Mesangial cell (primary cell): ENCODE data around the gene HOXA10. TPM values are rescaled to one million over a fixed set of nuclear protein-coding genes. Genes with fewer than 3 reads are reported as not detected.

Experiments
- total RNA-seq: library from RNA; depleted of rRNA; stranded (reverse); fragments of >200 nt; gene quantifications from 2 replicates; pipeline ENCODE4 v1.2.3, GENCODE V29; 2015

HOXA10 gene
- total RNA-seq, result 45.8 and 54.5 TPM in 2 replicates

DNA sequence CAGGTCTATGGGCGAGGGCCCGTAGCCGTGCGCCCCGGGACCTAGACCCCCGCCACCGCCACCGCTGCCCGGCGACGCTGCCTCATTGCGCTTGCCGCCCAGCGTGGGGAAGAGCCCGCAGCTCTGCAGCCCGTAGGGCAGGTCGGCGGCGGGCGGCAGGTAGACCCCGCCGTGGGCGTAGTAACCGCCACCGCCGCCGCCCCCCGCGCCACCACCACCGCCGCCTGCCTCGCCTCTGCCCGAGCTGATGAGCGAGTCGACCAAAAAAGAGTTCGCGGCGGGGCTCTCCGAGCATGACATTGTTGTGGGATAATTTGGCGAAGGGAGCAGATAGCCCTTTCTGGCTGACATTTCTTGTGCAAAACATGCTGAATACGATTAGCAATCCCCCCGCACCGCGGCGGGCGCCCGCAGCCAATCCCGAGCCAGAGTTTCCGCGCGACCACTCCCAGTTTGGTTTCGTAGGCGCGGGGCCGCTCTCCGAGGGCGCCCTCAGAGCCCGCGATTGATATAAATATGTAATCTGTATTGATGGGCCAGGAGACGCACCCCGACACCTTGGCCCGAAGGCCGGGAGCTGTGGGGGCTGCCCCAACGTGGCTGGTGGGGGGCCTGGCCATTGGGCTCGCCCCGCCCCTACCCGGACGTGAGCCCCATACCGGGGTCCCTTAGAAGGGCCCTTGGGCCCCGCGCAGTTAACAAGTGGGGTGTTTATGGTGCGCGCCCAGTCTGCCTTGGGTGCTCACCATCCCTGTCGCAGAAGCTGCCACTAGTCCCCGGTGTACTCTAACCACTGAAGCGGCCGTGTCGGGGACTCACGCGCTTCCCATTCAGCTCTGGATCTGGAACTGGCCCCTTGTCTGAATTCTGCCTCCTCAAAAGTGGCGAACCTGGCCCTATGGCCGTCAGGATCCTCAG is at the start of gene HOXA10:
TSS of gene HOXA10 (minus strand) at position 365 of the 918 bp plus-strand sequence. CDS start at position 351, 14 bp downstream.

DNA sequence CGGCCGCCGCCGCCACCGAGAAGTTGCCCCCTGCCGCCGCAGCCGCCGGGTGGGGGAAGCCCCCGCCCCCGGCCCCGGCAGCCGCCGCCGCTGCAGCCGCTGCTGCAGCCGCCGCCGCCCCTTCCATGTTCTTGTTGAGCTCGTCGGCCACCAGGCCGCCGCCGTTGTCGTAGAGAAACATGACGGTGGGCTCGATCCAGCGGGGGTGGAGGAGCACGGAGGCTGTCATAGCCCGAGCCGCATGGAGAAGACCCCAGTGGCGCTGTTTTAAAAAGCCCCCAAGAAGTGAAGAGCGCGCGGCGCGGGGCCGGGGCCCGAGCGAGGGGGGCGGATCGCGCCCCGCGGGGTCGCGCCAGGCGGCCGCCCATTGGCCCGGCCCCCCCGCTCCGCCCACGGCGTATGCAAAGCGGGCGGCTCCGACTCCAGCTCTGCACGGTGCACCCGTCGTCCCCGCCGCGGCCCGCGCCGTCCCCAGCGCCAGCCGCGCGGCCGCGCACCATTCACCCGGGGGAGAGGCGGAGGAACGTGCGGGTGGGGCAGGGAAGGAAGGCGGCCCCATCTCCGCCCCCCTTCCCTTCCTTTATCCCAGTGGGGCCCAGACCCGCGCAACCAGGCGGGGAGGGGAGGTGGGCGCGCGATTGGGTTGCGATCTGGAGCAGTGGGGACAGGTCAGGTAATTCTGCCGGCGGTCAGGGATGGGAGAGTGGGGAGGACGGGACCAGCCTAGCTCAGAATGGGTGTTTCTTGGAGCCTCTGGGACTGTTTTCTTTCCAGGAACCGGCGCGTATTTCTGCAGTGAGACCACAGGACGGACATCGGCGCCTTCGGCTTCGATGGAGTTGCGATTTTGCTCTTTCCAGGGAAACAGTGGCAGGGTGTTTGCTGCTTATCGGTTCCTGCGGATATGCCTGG is 26.0 kb upstream of the HOXA10 start, which contains the start of gene HOXA13:
TSS of gene HOXA13 (minus strand) at position 243 of the 912 bp plus-strand sequence. CDS start at position 229, 14 bp downstream.

DNA sequence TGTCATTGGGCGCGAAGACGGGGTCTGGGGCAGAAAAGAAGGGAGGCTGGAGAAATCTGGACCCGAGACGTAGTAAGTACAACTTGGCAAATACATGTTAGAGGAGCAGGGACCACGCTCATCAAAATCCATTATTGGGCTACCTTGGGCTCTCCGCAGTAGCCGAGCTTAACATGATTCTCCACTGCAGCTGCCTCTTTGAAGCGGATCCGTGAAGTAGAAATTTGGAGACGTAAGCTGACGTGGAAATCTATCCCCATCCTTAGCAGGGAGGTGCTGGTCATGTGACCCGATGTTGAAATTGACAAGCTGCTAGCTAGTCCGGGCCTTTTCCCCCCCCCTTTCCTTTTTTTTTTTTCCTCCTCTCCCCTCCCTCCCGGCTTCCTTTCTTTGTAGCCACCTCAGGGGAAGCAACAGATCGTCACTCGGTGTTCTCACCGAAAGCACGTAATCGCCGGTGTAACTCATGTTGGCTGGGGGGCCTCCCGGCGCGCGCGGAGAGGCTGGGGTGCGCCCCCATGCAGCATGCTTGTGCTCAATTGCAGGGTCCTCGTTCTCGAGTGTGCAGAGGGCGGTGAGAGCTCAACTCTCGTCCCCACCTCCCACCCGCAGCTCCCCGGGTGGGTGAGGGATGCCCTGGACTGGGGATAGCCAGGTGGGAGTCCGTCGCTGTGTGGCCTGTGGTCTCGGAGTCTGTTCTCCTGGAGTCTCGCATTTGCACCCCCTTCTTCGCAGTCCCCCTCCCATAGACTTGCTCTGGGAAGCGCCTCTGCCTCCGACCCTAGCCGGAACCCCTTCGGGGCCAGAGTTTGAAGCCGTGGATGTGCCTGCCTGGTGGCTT is 11.1 kb upstream of the HOXA10 start, which contains the start of gene HOXA11:
TSS of gene HOXA11 (minus strand) at position 220 of the 841 bp plus-strand sequence. CDS start at position 132, 88 bp downstream.

DNA sequence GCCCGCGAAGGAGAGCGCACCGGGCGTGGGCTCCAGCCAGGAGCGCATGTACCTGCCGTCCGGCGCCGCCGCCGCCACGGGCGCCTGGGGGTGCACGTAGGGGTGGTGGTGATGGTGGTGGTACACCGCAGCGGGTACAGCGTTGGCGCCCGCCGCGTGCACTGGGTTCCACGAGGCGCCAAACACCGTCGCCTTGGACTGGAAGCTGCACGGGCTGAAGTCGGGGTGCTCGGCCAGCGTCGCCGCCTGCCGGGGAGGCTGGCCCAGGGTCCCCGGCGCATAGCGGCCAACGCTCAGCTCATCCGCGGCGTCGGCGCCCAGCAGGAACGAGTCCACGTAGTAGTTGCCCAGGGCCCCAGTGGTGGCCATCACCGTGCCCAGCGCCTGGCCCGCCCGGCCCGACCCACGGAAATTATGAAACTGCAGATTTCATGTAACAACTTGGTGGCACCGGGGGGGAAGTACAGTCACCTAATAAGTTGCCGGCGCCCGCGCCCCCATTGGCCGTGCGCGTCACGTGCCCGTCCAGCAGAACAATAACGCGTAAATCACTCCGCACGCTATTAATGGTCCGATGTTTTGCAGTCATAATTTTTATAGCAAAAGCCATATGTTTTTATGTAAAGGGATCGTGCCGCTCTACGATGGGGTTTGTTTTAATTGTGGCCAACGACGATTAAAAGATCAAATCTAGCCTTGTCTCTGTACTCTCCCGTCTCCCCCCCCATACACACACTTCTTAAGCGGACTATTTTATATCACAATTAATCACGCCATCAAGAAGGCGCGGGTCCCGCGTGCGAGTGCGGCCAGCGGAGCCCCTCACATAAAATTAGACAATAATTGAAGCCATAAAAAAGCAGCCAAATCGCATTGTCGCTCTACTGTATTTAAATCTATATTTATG is 8.8 kb downstream of the HOXA10 start, which contains the start of gene HOXA9:
TSS of gene HOXA9 (minus strand) at position 449 of the 907 bp plus-strand sequence. CDS start at position 369, 80 bp downstream.

DNA sequence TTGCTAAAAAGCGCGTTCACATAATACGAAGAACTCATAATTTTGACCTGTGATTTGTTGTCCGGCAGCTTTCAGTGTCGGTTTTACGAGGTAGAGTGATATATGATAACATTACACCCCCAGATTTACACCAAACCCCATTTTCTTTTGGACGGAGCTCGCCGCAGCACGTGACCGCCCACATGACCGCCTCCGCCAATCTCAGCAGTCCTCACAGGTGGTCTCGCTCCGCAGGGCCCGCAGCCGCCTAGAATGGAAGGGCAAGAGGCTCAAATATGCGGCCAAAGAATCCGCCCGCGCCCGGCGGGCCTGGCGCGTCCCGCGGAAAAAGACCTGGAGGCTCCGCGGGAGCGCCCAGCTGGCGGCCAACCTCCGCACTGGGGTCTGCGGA is 17.6 kb downstream of the HOXA10 start, which contains the start of gene HOXA7:
TSS of gene HOXA7 (minus strand) at position 168 of the 391 bp plus-strand sequence. CDS start at position 38, 130 bp downstream.

GRCh38 chr7:27151931-27152815 is 21.9 kb downstream of the HOXA10 start, which contains the start of gene HOXA3:
Gene HOXA3, minus strand, starts transcription at chr7:27152583. Its CDS starts 41,943 bp downstream, at chr7:27110640.

DNA sequence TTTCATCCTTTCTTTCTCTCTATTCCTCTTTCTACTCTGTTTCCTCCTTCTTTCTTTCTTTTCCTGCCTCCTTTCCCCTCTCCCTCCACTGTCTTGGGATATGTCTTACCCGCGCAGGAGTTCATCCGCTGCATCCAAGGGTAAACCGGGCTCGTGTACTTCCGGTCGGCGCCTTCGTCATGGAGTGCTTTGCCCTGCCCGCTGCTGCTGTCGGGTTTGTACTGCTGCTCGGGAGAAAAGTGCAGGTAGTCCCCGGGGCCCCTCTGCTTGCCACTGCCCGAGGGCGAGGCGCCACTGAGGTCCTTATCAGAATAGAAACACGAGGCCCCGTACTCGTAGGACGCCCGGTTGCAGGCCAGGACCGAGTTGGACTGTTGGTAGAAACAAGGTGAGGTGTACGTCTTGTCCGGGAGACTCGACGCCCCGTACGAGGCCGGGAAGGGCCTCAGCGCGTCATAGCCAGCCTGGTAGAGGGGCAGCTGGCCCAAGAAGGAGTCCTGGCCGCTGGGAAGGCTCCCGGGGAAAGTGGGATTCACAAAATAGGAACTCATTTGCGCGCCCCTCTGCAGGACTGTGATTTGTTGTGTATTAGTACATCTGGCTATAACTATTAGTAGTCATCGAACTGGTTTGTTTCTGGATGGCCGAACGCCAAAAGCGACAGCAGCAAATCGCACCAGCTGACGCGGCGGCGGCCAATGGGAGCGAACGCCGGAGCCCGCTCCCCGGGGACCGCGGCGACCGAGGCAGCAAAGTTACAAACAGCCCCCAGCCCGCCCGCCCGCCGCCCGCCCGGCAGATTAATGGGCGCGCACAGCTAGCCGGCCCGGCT is 26.7 kb downstream of the HOXA10 start, which contains the start of gene HOXA6:
TSS of gene HOXA6 (minus strand) at position 576 of the 832 bp plus-strand sequence. CDS start at position 551, 25 bp downstream.

GRCh38 chr7:27143023-27143949 is 30.8 kb downstream of the HOXA10 start, which contains the start of gene HOXA5:
Gene HOXA5, minus strand, starts transcription at chr7:27143681. Its CDS starts 74 bp downstream, at chr7:27143607.

DNA sequence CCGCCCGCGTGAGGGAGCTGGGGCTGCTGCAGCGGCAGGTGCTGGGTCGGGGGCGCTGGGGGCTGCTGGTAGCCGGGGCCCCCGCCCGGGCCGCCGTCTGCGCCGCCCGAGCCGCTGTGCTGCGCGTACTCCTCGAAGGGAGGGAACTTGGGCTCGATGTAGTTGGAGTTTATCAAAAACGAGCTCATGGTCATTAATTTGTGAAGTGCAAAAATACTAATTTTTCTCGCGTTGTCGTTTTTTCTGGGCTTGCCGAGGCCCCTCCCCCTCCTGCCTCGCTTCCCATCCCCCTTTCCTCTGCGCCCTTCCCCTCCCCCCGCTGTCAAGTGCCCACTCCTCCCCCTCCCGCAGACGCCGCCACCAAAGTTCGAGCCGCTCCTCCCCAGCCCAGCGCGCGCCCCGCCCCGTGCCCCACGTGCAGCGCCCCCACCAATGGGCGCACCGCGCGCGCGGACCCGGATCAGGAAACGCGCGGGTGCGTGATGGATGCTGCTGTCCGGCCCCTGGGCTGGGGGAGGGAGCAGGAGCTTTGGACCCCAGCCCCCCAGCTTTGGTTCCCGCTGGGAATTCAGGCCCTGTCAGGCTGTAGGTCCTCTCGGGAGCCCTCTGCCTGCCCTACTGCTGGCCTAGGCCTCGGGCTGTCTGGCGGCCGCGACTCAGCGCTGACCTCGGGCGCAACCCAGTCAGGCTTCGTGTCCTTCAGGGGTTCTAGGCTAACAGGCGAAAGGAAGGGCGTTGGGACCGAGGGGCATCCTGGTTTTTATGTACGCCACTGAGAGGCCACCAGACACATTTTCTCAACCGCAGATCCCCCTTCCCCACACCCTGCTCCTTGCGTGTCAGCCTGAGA is 43.4 kb downstream of the HOXA10 start, which contains the start of gene HOXA4:
TSS of gene HOXA4 (minus strand) at position 218 of the 850 bp plus-strand sequence. CDS start at position 194, 24 bp downstream.

Other genes starting within 250 kb of the HOXA10 start
- gene HOXA1, start 78.3 kb downstream of the HOXA10 start, total RNA-seq, result 5.1 and 5.4 TPM in 2 replicates
- gene HOXA2, start 71.6 kb downstream of the HOXA10 start, total RNA-seq, result 2.4 and 2.7 TPM in 2 replicates
- 6.7 and 9.6 TPM in 2 replicates for gene HOXA4, start 43.6 kb downstream of the HOXA10 start, total RNA-seq
- gene HOXA5, start 30.6 kb downstream of the HOXA10 start, total RNA-seq, result 23.5 and 46.8 TPM in 2 replicates
- gene HOXA6, start 26.5 kb downstream of the HOXA10 start, total RNA-seq, result 11.1 and 18.8 TPM in 2 replicates
- 39.4 and 86.7 TPM in 2 replicates for gene HOXA3, start 21.7 kb downstream of the HOXA10 start, total RNA-seq
- 16.8 and 26.6 TPM in 2 replicates for gene HOXA7, start 17.6 kb downstream of the HOXA10 start, total RNA-seq
- 87.0 and 98.1 TPM in 2 replicates for gene HOXA9, start 8.8 kb downstream of the HOXA10 start, total RNA-seq
- 14.5 and 24.2 TPM in 2 replicates for gene HOXA11, start 10.9 kb upstream of the HOXA10 start, total RNA-seq
- gene HOXA13, start 25.8 kb upstream of the HOXA10 start, total RNA-seq, result not detected in 2 replicates
- gene EVX1, start 68.5 kb upstream of the HOXA10 start, total RNA-seq, result not detected in 2 replicates